ENCODE measurements around the gene SCAMP3.
"Not testable (repeated sequence)": the region's sequence is repeated elsewhere in the genome, so short reads cannot be mapped to it uniquely, and the experiment has no call there.

The SCAMP3 gene

GRCh38 chr1:155261852-155262673 lies at the start of gene SCAMP3:
Gene SCAMP3, minus strand, starts transcription at chr1:155262360. Its CDS starts 209 bp downstream, at chr1:155262151.
- DNase-seq, result peak; percentile 93

GRCh38 chr1:155309423-155310021 lies 47.4 kb upstream of the SCAMP3 start:
- DNase-seq, result no peak

DNA sequence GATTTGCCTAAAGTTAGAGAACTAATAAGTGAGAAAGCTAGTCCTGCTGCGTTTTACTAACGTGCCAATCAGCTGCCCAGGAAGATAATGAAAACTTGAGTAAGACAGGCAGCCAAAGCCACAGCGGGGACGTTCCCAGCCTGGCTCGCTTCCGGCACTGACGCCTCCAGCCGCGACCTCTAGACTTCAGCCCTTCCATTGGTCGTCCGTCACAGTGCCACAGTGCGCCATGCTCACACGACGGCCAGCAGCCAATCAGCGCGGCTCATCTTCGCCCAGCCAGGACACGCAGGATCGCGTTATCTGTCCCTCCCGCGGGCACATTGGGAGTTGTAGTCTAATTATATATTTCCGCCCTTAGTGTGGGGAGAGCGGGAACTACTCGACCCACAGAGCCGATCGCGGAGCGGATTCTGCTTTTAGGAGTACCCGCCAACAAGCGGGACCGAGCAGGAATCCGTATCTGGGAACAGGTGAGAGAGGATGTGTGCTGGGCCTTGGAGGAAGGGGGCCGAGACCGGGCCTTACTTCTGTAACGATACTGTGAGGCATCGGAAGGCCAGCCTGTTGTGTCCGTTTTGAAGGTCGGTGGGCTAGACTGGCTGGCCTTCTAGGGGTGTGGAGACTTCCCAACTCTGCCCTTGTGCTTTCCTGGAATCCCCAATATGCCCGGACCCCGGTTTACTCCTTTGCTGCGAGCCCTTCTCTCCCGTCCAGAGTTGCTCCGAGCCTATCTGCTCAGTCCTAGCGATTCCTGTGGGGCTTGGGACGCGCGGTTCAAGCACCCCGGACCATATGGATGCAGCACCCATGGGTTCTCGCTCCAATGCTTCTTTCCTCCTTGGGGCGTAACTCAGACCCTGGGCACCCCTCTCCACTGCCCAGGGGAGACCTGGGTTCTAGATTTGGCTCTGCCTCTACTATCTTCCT lies 46.6 kb upstream of the SCAMP3 start, which contains the start of gene FDPS:
TSS of gene FDPS (plus strand) at position 374 of the 930 bp plus-strand sequence. CDS start 924 bp downstream, outside the sequence.
- peak; percentile 99 for DNase-seq

DNA sequence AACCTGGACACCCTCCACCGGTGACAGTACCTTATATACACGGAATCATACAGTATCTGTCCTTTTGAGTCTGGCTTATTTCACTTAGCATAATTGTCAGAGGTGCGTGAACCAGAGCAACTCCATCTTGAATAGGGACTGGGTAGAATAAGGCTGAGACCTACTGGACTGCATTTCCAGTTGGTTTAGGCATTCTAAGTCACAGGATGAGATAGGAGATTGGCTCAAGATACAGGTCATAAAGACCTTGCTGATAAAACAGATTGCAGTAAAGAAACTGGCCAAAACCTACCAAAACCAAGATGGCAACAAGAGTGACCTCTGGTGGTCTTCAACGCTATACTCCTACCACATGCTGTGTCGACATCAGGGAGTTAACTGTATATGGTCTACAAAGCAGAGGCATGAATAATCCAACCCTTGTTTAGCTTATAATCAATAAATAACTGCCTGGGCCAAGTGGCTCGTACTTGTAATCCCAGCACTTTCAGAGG lies 45.1 kb upstream of the SCAMP3 start:
- peak; percentile 50 for DNase-seq

DNA sequence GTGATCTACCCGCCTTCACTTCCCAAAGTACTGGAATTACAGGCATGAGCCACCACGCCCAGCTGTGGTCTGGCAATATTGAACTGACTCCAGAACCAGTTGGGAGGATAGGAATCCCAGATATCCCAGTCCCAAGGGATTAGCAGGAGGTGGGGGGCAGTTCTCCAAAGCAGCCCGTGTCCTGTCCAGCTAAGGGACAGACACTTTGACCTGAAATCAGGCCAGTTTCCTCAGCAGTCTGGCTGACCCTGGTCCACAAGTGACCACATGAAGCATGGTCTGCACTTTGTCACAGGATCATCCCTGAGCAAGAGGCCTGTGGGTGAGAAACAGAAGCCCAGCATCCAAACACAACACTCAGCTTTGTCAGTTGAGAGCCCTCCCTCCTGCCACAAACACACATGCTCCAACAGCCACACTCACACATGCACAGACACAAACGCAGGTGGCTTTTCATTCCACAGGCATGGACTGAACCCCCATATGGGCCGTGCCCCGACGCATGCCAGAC lies 43.8 kb upstream of the SCAMP3 start:
- DNase-seq, result no peak

- DNase-seq, result no peak
These were observed 42.5 kb upstream of the SCAMP3 start for GRCh38 chr1:155304558-155305063.

DNA sequence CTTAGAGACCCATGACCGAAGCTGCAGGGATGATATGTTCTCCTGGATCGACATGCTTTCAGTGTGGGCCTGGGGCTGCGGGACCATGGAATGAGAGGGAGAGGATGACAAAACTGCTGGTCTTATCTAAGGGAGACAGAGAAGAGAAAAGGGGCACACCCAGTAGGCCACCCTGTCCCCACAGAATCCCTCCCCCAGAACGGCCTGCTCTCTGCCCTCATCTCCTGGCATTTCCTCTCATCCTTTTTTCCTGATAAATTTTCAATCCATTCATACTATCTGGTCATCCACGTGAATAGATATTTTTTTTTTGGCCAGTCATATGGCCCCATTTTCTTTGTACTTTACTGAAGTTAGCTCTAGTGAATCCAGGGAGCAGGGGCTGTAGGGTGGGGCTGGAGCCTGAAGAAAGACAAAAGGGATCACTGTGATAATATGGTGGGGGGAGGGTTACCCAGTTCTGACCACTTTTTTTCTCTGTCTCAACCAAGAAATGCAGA lies 39.2 kb upstream of the SCAMP3 start, which contains the start of gene PKLR:
TSS of gene PKLR (minus strand) at position 97 of the 500 bp plus-strand sequence. CDS start at position 54, 43 bp downstream.
- DNase-seq, result no peak

- no peak for DNase-seq
These were observed 38.6 kb upstream of the SCAMP3 start for GRCh38 chr1:155300553-155301329.

DNA sequence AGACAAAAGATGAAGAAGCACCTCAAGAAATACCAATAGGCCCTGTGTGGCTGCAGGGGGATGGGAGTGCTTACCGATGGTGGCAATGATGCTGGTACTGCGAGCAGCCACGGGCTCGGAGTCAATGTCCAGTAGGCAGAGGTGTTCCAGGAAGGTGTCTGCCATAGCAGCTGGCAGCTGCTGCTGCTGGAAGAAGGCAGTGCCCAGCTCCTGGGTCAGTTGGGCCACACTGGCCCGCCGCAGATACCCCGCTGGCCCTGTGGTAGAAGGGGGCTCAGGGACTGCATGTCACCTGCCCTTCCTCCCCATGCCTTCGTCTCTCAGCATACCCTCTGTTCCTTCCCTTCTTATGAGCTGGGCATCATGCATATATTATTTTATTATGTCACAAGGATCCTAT lies 37.9 kb upstream of the SCAMP3 start:
- no peak for DNase-seq

- no peak for DNase-seq
These were observed 35.2 kb upstream of the SCAMP3 start for GRCh38 chr1:155297384-155297783.

DNA sequence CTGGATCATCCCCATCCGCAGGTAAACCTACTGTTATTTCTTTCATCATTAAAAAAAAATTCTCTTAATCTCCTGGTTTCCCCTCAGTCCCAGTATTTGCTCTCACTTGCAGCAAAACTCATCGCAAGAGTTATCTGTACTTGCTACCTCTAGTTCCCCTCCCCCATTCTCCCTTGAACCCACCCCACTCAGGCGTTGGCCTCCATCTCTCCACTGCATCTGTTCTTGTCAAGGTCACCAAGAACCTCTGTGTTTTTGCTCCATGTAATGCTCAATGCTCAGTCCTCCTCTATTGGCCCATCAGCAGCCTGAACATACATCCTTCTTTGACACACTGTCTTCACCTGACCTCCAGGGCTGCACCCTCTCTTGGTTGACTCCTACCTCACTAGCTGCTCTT lies 34.5 kb upstream of the SCAMP3 start:
- no peak for DNase-seq

DNA sequence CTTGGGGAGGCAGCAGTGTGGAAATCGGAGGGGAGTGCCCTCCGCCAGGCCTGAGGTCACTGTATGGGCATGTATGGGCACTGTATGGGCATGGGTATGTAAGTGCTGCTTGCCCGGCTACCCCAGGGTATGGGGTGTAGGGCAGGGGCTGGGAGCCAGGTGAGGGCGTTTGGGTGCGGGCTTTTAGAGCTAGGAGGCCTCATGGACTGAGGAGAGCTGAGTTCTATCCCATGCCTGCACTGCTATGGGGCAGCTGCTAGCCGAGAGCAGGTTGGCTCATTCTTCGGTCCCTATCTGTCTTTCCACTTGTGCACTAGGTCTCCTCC lies 33.7 kb upstream of the SCAMP3 start:
- DNase-seq, result no peak

GRCh38 chr1:155295183-155295941 lies 33.2 kb upstream of the SCAMP3 start:
- no peak for DNase-seq

DNA sequence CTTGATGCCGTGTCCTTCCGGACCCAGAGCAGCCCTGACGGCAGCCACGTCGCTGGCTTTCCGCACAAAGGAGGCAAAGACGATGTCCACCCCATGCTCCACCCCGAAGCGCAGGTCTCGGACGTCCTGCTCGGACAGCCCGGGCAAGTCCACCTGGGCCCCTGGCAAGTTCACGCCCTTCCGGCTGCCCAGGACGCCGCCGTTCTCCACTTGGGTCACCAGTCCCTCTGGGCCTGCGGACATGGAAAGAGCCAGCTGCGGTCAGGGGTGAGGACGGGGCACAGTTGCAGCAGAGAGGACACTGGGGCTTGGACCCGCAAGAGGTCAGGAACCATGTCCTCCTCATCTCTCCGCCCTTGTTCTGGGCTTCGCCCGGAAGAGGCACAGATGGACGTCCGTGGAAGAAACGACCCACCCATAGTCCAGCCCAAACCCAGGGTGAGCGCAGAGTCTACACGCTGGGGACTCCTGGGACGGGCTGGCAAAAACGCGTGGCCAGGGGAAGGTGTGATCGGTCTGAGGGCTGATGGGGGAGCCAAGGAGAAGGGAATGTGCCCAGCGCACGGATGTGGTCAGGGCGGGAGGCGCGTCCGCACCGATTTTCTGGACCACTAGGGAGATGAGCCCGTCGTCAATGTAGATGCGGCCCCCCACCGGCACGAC lies 32.5 kb upstream of the SCAMP3 start:
- DNase-seq, result no peak

DNA sequence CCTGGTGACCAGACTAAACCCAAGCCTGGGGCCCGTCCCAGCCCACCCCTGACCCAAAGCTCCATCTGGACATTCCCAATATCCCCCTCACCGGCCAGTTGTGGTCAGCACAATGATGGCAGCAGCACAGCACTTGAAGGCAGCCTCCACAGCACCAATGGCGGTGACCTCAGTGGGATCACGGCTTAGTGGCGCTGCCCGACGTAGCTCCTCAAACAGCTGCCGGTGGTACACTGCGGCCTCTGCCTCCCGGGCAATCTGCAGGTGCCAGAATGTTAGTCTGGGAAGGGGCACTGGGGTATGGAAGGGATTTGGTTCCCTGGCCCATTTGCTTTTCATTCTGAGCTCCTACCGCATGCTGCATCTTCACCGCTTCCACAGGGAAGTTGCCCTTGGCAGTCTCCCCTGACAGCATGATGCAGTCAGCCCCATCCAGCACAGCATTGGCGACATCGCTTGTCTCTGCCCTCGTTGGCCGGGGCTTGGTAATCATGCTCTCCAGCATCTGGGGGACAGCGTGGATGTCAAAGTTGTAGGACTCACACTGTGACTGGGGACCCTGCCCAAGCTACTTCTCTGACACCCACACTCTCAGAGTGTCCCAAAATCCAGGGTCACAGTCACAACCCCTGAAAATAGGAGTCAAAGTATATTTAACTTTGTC lies 31.1 kb upstream of the SCAMP3 start:
- no peak for DNase-seq

DNA sequence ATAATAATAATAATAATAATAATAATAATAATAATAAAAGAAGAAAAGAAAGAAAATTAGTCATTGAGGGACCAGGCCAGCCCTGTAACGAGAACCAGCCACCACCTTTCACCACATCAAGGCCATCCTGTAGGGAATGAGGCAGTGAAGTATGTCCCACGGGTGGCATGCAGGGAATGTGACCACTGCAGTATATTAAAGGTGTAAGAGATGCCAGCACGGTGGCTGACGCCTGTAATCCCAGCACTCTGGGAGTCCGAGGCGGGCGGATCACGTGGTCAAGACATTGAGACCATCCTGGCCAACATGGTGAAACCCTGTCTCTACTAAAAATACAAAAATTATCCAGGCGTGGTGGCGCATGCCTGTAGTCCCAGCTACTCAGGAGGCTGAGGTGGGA lies 28.8 kb upstream of the SCAMP3 start:
- not testable (repeated sequence) for DNase-seq

GRCh38 chr1:155287987-155288543 lies 25.9 kb upstream of the SCAMP3 start:
- DNase-seq, result no peak

DNA sequence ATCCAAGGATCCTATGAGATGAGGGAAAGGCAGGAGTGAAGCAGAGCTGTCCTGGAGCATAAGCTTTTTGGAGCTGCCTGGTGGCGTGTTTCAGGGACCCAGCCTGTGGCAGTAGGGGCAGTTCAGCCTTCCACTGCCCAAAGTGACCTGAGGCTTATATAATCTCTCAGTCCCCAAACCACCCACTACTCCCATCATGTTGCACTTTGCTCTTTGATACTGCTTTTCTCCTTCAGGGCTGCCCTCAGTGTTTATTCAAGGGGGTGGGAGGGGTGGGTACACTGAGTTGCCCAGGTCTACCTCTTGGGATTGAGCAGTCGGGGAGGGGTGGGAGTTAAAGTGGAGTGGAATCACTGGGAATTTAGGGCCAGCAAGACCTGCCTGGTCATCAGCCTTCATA lies 24.4 kb upstream of the SCAMP3 start:
- DNase-seq, result no peak

- DNase-seq, result no peak
These were observed 23.5 kb upstream of the SCAMP3 start for GRCh38 chr1:155285631-155286044.

Measured in CD4-positive, alpha-beta T cell treated with Interleukin-17A for 1 hour (primary cell).